Suprapubic skin (tissue), 4 donors: ENCODE measurements around the gene C2CD2L.

Experiments used
- EP300 ChIP-seq: sonication (generic); formaldehyde crosslinking; IDR thresholded peaks from one replicate; pipeline ENCODE4 v1.6.1; 2017; ENCODE audit warnings: antibody characterized with exemption
- POLR2A ChIP-seq, 2 donors: fragments of 450-650 bp; IDR thresholded peaks; one replicate each; pipeline ENCODE4 v1.6.1; 2017; ENCODE audit warnings: antibody characterized with exemption in 2 of 2, mild to moderate bottlenecking in 2 of 2, moderate library complexity in 2 of 2
- POLR2AphosphoS5 ChIP-seq, 3 donors: sonication (generic); formaldehyde crosslinking; IDR thresholded peaks; one replicate each; pipeline ENCODE4 v1.6.1; 2017; ENCODE audit warnings: antibody characterized with exemption in 3 of 3
- TF ChIP-seq, protein P1 (sequence below), 2 donors: fragments of 200-600 bp in 1 of 2; fragments of 450-650 bp in 1 of 2; sonication (generic) in 1 of 2; IDR thresholded peaks; one replicate each; pipeline ENCODE4 v1.5.1; 2016 to 2019; ENCODE audit warnings: antibody characterized with exemption in 2 of 2, mild to moderate bottlenecking in 1 of 2, moderate library complexity in 1 of 2

DNA sequence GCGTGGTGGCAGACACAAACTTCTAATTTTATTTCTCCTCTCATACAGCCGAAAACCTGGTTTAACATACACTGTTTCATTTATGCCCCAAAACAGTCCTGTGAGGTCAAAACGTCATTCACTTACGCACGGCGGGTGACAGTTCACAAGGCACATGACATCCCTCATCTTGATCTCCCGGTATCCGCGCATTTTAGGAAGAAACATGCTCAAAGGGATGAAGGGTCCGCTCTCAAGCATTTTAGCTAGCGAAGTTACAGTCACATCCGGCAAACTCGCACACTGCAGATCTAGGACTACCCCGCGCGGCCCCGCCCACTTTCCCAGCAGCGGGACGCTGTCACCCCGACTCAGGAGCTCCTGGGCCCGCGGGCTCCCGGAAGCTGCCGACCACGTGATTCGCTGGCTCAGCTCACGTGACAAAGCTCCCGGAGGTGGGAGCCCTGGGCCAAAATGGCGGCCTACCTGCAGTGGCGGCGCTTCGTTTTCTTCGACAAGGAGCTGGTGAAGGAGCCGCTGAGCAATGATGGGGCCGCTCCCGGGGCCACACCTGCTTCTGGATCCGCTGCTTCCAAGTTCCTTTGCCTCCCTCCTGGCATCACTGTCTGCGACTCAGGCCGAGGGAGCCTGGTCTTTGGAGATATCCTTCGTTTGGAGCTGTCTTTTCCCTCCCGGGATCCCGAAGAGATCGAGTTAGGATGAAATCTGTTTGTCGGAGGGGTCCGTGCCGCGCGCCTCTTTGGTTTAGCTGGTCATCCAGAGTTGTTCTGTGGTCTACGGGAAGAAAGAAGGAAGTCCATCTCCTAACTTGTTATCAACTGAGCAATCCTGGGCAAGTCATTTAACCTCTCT lies 39.5 kb upstream of the C2CD2L start, which contains the start of gene VPS11:
- peak in 1 of 2 donors; percentile 56 for TF ChIP-seq POLR2A (IDR thresholded peaks at IDR 0.05)
- TF ChIP-seq, protein P1, sequence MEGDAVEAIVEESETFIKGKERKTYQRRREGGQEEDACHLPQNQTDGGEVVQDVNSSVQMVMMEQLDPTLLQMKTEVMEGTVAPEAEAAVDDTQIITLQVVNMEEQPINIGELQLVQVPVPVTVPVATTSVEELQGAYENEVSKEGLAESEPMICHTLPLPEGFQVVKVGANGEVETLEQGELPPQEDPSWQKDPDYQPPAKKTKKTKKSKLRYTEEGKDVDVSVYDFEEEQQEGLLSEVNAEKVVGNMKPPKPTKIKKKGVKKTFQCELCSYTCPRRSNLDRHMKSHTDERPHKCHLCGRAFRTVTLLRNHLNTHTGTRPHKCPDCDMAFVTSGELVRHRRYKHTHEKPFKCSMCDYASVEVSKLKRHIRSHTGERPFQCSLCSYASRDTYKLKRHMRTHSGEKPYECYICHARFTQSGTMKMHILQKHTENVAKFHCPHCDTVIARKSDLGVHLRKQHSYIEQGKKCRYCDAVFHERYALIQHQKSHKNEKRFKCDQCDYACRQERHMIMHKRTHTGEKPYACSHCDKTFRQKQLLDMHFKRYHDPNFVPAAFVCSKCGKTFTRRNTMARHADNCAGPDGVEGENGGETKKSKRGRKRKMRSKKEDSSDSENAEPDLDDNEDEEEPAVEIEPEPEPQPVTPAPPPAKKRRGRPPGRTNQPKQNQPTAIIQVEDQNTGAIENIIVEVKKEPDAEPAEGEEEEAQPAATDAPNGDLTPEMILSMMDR (IDR thresholded peaks at IDR 0.05): no peak
- peak in 2 of 3 donors; percentile 36 to 74 for TF ChIP-seq POLR2AphosphoS5 (IDR thresholded peaks at IDR 0.05)
- no peak for TF ChIP-seq EP300
